Progenitor cell of endocrine pancreas (in vitro differentiated cells): ENCODE results near the gene ANGPTL1. TPM values are rescaled to one million over a fixed set of nuclear protein-coding genes. Genes with fewer than 3 reads are reported as not detected.

ENCODE experiments used
- DNase-seq: peaks from one replicate; pipeline ENCODE4 v3.0.0; 2021; ENCODE audit warnings: low spot score; ENCODE audit not compliant: unreplicated experiment
- H3K27ac Mint-ChIP-seq: 2 replicates; pipeline ENCODE4 v1.8.0; 2021; ENCODE audit warnings: mild to moderate bottlenecking, moderate library complexity, mixed read lengths
- H3K27me3 Mint-ChIP-seq: 2 replicates; pipeline ENCODE4 v1.8.0; 2021; ENCODE audit warnings: mixed read lengths
- H3K36me3 Mint-ChIP-seq: 2 replicates; pipeline ENCODE4 v1.8.0; 2022; ENCODE audit warnings: mixed read lengths; ENCODE audit not compliant: insufficient read depth
- H3K4me1 Mint-ChIP-seq: 2 replicates; pipeline ENCODE4 v1.8.0; 2021; ENCODE audit warnings: low read depth, mixed read lengths
- H3K4me3 Mint-ChIP-seq: 2 replicates; pipeline ENCODE4 v1.8.0; 2021; ENCODE audit warnings: low read depth, mild to moderate bottlenecking, moderate library complexity, mixed read lengths
- H3K9me3 Mint-ChIP-seq: 2 replicates; pipeline ENCODE4 v1.8.0; 2021; ENCODE audit warnings: low read depth, mixed read lengths
- total RNA-seq: library from RNA; stranded (reverse); gene quantifications from 2 replicates; pipeline ENCODE4 v1.2.1, GENCODE V29; 2021
- TF ChIP-seq, protein P1 (sequence below): fragments of 200-600 bp; sonication (generic); IDR thresholded peaks from one replicate; pipeline ENCODE4 v1.5.0; 2021; ENCODE audit warnings: antibody characterized with exemption, mild to moderate bottlenecking; ENCODE audit not compliant: unreplicated experiment

The ANGPTL1 gene
- total RNA-seq, 1 donor from 2014 or later = 0.22 TPM

DNA sequence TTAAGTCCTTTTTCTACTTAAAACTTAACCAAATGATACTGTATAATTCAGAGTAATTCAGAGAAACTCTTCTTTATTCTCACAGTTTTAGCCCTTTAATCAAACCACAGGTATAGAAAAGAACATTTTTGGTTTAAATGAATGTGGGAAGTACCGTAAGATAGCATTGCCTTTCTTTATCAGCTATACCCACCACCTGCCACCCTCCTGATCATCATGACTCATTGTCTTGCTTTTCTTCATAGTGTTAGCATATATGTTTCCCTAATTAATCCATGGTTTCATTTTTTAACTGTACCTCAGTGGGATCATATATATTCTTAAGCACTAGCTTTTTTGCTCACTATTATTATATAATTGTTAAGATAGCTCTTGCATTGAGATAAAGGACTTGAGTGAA, 27.5 kb upstream of the ANGPTL1 start:
- peaks cover 14% of the 10 kb centered on the region for H3K9me3 Mint-ChIP-seq
- TF ChIP-seq, protein P1, sequence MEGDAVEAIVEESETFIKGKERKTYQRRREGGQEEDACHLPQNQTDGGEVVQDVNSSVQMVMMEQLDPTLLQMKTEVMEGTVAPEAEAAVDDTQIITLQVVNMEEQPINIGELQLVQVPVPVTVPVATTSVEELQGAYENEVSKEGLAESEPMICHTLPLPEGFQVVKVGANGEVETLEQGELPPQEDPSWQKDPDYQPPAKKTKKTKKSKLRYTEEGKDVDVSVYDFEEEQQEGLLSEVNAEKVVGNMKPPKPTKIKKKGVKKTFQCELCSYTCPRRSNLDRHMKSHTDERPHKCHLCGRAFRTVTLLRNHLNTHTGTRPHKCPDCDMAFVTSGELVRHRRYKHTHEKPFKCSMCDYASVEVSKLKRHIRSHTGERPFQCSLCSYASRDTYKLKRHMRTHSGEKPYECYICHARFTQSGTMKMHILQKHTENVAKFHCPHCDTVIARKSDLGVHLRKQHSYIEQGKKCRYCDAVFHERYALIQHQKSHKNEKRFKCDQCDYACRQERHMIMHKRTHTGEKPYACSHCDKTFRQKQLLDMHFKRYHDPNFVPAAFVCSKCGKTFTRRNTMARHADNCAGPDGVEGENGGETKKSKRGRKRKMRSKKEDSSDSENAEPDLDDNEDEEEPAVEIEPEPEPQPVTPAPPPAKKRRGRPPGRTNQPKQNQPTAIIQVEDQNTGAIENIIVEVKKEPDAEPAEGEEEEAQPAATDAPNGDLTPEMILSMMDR = no peak
- H3K4me3 Mint-ChIP-seq = no peak overlapping the region
- H3K27me3 Mint-ChIP-seq = no peaks in the 10 kb centered on the region
- DNase-seq = no peak
- H3K4me1 Mint-ChIP-seq = no peaks in the 10 kb centered on the region
- no peak overlapping the region for H3K27ac Mint-ChIP-seq
- H3K36me3 Mint-ChIP-seq = peaks cover 35% of the 10 kb centered on the region

DNA sequence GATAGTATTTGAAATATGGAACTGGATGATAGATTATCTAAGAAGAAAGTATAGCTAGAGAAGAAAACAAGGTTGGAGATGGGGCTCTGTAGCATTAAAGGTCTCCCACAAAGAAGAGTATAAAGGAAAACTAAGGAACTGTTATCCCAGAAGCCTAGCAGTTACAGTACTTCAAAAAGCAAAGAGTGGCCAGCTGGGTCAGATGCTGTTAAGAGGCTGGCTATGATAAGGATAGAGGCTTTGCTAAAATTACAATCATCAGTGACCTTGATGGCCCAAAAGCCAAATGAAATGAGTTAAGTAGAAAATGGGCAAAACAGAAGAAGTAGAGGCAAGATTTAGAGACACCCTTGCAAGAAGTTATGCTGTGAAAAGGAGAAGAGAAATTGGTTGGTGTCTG, 25.1 kb upstream of the ANGPTL1 start:
- peaks cover 26% of the 10 kb centered on the region for H3K36me3 Mint-ChIP-seq
- H3K27me3 Mint-ChIP-seq = no peaks in the 10 kb centered on the region
- no peak for DNase-seq
- H3K4me1 Mint-ChIP-seq = peaks cover 5% of the 10 kb centered on the region
- peaks cover 11% of the 10 kb centered on the region for H3K9me3 Mint-ChIP-seq
- H3K4me3 Mint-ChIP-seq = no peak overlapping the region
- TF ChIP-seq, protein P1 = no peak
- peak overlapping the region; percentile 7 for H3K27ac Mint-ChIP-seq

DNA sequence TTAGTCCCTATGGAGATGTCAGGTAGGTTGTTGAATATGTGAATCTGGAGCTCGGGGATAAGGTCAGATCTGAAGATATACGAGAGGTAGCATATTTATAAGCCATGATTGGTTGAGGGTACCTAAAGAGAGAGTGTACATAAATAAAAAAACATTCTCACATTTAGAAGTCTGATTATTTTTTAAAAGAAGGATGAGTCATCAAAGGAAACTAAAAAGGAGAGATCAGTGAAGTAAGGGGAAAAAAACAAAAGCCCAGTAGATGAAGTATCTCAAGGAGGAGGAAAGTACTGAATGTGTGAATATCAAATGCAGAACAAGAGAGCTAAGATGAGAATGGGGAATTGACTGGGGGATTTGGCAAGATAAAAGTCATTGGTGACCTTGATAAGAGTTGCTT, 15.7 kb upstream of the ANGPTL1 start:
- TF ChIP-seq, protein P1 = no peak
- Mint-ChIP-seq H3K27ac (peak overlapping the region; percentile 34), H3K4me3 (no peak overlapping the region), H3K4me1 (no peaks in the 10 kb centered on the region), H3K9me3 (no peaks in the 10 kb centered on the region), H3K27me3 (no peaks in the 10 kb centered on the region), H3K36me3 (peaks cover 10% of the 10 kb centered on the region)
- no peak for DNase-seq

DNA sequence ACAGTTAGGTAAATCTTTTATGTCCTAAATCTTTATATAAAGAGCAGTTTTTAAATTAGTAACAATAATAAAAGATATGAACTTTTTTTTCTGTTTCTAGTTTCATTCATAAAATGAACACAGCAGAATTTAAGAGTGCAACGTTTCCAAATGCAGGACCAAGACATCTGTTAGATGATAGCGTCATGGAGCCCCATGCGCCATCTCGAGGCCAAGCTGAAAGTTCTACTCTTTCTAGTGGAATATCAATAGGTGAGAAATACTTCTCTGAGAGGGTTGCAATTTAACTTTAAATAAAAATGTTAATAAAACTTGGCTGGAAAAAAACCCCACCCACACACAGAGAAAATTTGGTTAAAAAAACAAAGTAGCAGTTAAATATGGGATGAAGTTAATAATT, 15.0 kb upstream of the ANGPTL1 start:
- H3K27me3 Mint-ChIP-seq = no peaks in the 10 kb centered on the region
- no peak overlapping the region for H3K4me3 Mint-ChIP-seq
- TF ChIP-seq, protein P1 = no peak
- no peaks in the 10 kb centered on the region for H3K4me1 Mint-ChIP-seq
- no peak overlapping the region for H3K27ac Mint-ChIP-seq
- H3K9me3 Mint-ChIP-seq = no peaks in the 10 kb centered on the region
- peaks cover 13% of the 10 kb centered on the region for H3K36me3 Mint-ChIP-seq
- no peak for DNase-seq

DNA sequence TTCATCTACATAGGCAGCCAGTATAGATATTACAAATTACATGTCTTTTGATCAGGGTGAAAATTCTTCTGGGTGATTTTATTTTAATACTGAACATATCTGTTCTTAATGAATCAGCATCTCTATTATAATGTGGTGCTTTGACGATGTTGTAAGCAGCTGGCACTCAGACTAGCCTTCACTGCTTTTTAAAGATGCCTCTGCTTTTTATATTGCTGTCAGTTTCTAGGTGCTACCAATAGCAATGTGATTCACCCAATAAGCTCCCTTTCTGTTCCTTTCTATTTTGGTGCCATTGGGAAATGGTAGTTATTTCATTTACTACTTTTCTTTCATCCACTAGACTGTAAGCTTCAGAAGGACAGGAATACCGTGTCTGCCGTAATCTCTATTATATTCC, 11.1 kb upstream of the ANGPTL1 start:
- Mint-ChIP-seq H3K4me3 (no peak overlapping the region), H3K4me1 (no peaks in the 10 kb centered on the region)

More for the DNA sequence above, 11.1 kb upstream of the ANGPTL1 start:
- H3K27me3 Mint-ChIP-seq = no peaks in the 10 kb centered on the region
- no peak for DNase-seq
- H3K36me3 Mint-ChIP-seq = peaks cover 14% of the 10 kb centered on the region
- TF ChIP-seq, protein P1 = no peak
- H3K27ac Mint-ChIP-seq = no peak overlapping the region
- no peaks in the 10 kb centered on the region for H3K9me3 Mint-ChIP-seq
